Keratinocyte (primary cell): ENCODE measurements around the gene BLNK. TPM values are rescaled to one million over a fixed set of nuclear protein-coding genes. Genes with fewer than 3 reads are reported as not detected.

Experiments
- DNase-seq: peaks from one replicate; pipeline ENCODE4 v3.0.0-alpha.2; 2011; ENCODE audit warnings: low read depth, missing footprints, low spot score
- FAIRE-seq: peaks from 2 replicates; lab custom pipeline; 2011; peaks lifted over from hg19 to GRCh38; lab: Jason Lieb, UNC
- H2AFZ ChIP-seq: 2 replicates; pipeline ENCODE4 v1.6.0; 2012; ENCODE audit warnings: low read length, control low read depth, inconsistent platforms; ENCODE audit not compliant: control insufficient read depth
- H3K27ac ChIP-seq: 2 replicates; pipeline ENCODE4 v1.5.1; 2011; ENCODE audit warnings: low read length; ENCODE audit not compliant: control insufficient read depth, insufficient read depth
- H3K27me3 ChIP-seq: 3 replicates; pipeline ENCODE4 v1.6.0; 2011; ENCODE audit warnings: low read length; ENCODE audit not compliant: control insufficient read depth, insufficient read depth; ENCODE audit errors: extremely low read depth
- H3K36me3 ChIP-seq, 2 experiments: 2 replicates in 1 of 2; 3 replicates in 1 of 2; pipeline ENCODE4 v1.5.1; 2011; ENCODE audit warnings: low read length in 2 of 2, mild to moderate bottlenecking in 1 of 2; ENCODE audit not compliant: control insufficient read depth in 2 of 2, insufficient read depth in 2 of 2; ENCODE audit errors: extremely low read depth in 1 of 2
- H3K4me1 ChIP-seq: 3 replicates; pipeline ENCODE4 v1.5.1; 2011; ENCODE audit warnings: low read length; ENCODE audit not compliant: control insufficient read depth, insufficient read depth; ENCODE audit errors: extremely low read depth
- H3K4me2 ChIP-seq: 3 replicates; pipeline ENCODE4 v1.6.0; 2011; ENCODE audit warnings: low read depth, low read length; ENCODE audit not compliant: control insufficient read depth, insufficient read depth; ENCODE audit errors: extremely low read depth
- H3K4me3 ChIP-seq, 3 experiments: fragments of 200-600 bp in 1 of 3; sonication (generic) in 1 of 3; 2 replicates in 2 of 3; 3 replicates in 1 of 3; pipeline ENCODE4 v1.5.1; 2011 to 2016; ENCODE audit warnings: low read length in 3 of 3, mild to moderate bottlenecking in 3 of 3, control low read depth in 2 of 3, inconsistent platforms in 1 of 3, low read depth in 1 of 3, mixed read lengths in 1 of 3, mixed run types in 1 of 3, moderate library complexity in 1 of 3; ENCODE audit not compliant: control insufficient read depth in 2 of 3, insufficient read depth in 2 of 3; ENCODE audit errors: extremely low read depth in 1 of 3
- H3K79me2 ChIP-seq: 2 replicates; pipeline ENCODE4 v1.6.0; 2012; ENCODE audit warnings: low read length; ENCODE audit not compliant: control insufficient read depth, insufficient read depth
- H3K9ac ChIP-seq: 3 replicates; pipeline ENCODE4 v1.6.0; 2011; ENCODE audit warnings: low read length; ENCODE audit not compliant: control insufficient read depth, insufficient read depth; ENCODE audit errors: extremely low read depth
- H3K9me1 ChIP-seq: 3 replicates; pipeline ENCODE4 v1.6.0; 2011; ENCODE audit warnings: low read length; ENCODE audit not compliant: control insufficient read depth, insufficient read depth; ENCODE audit errors: extremely low read depth
- H3K9me3 ChIP-seq: 2 replicates; pipeline ENCODE4 v1.5.1; 2012; ENCODE audit warnings: low read depth, low read length; ENCODE audit not compliant: control insufficient read depth
- H4K20me1 ChIP-seq: 3 replicates; pipeline ENCODE4 v1.6.0; 2011; ENCODE audit warnings: low read length; ENCODE audit not compliant: control insufficient read depth, insufficient read depth; ENCODE audit errors: extremely low read depth
- EZH2 ChIP-seq: IDR thresholded peaks from one replicate; pipeline ENCODE4 v1.6.1; 2012; ENCODE audit warnings: inconsistent platforms, mild to moderate bottlenecking, low read length, moderate library complexity
- dilution Hi-C: fragments of 300-500 bp; cut with MboI; formaldehyde crosslinking; loops from one replicate; pipeline ENCODE4 v1.7.0; 2020; ENCODE audit warnings: low sequenced_read_pairs; ENCODE audit not compliant: extremely low pct_ligation_motif_present
- polyA plus RNA-seq, 5 experiments: library from polyadenylated mRNA; depleted of rRNA in 3 of 5; stranded (reverse) in 3 of 5; stranded (forward) in 1 of 5; unstranded in 1 of 5; fragments of >200 nt; gene quantifications; 1 replicate in 1 of 5; 2 replicates in 3 of 5; 3 replicates in 1 of 5; pipeline versions ENCODE4 v1.2.1 to v1.2.3, GENCODE V29; 2011 to 2012; ENCODE audit warnings: missing spikeins in 2 of 5, low read depth in 1 of 5, low replicate concordance in 1 of 5
- TF ChIP-seq, protein P1 (sequence below), 3 experiments: IDR thresholded peaks in 1 of 3; conservative IDR thresholded peaks in 1 of 3; optimal IDR thresholded peaks in 1 of 3; 2 replicates in 2 of 3; 3 replicates in 1 of 3; pipeline versions ENCODE3 to v1.5.1; 2011; ENCODE audit warnings: low read length in 3 of 3, mild to moderate bottlenecking in 3 of 3, moderate library complexity in 2 of 3, control low read depth in 1 of 3, inconsistent platforms in 1 of 3; ENCODE audit not compliant: insufficient read depth in 2 of 3; ENCODE audit errors: extremely low read depth in 1 of 3

Gene BLNK
- polyA plus RNA-seq, 1 donor (not counting 4 experiments of a cell fraction or from before 2014, with no cell fraction given) = 2.2 TPM

DNA sequence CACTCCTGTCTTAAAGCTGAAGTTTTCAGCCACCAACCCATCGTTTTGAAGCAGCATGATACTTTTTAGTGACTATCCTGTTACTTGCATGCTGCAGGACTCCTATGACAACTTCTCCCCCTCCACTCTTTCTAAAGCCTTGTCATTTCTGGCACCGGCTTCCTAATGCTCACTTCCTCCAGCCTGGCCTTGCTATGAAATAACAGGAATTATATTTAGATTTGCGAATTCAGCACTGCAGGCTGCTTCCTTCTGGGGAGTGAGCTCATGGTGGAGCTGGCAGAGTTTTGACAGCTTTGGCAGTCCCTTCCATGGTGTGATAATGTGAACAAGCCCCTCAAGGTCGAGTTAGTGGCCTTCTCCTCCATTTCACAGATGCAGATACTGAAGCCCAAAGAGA lies 13.4 kb downstream of the BLNK start:
- dilution Hi-C loops = no loop called here
- no peaks in the 10 kb centered on the region for H4K20me1 ChIP-seq
- no peak overlapping the region for H3K9ac ChIP-seq
- no peak for FAIRE-seq
- no peaks in the 10 kb centered on the region for H3K9me1 ChIP-seq
- H3K4me2 ChIP-seq = no peak overlapping the region
- H3K79me2 ChIP-seq = no peaks in the 10 kb centered on the region
- no peaks in the 10 kb centered on the region for H3K36me3 ChIP-seq
- no peaks in the 10 kb centered on the region for H3K9me3 ChIP-seq
- no peak for DNase-seq
- no peak overlapping the region for H3K27ac ChIP-seq
- H3K27me3 ChIP-seq = no peaks in the 10 kb centered on the region
- no peak for TF ChIP-seq EZH2
- TF ChIP-seq, protein P1, sequence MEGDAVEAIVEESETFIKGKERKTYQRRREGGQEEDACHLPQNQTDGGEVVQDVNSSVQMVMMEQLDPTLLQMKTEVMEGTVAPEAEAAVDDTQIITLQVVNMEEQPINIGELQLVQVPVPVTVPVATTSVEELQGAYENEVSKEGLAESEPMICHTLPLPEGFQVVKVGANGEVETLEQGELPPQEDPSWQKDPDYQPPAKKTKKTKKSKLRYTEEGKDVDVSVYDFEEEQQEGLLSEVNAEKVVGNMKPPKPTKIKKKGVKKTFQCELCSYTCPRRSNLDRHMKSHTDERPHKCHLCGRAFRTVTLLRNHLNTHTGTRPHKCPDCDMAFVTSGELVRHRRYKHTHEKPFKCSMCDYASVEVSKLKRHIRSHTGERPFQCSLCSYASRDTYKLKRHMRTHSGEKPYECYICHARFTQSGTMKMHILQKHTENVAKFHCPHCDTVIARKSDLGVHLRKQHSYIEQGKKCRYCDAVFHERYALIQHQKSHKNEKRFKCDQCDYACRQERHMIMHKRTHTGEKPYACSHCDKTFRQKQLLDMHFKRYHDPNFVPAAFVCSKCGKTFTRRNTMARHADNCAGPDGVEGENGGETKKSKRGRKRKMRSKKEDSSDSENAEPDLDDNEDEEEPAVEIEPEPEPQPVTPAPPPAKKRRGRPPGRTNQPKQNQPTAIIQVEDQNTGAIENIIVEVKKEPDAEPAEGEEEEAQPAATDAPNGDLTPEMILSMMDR (optimal IDR thresholded peaks at IDR 0.05 in 1 of 3, IDR thresholded peaks at IDR 0.05 in 1 of 3, conservative IDR thresholded peaks at IDR 0.05 in 1 of 3; ENCODE audit: extremely low read depth in 1 of 3, insufficient read depth in 2 of 3, low read length in 3 of 3) = no peak
- H3K4me1 ChIP-seq = no peaks in the 10 kb centered on the region
- no peak overlapping the region for H3K4me3 ChIP-seq
- no peak overlapping the region for H2AFZ ChIP-seq

DNA sequence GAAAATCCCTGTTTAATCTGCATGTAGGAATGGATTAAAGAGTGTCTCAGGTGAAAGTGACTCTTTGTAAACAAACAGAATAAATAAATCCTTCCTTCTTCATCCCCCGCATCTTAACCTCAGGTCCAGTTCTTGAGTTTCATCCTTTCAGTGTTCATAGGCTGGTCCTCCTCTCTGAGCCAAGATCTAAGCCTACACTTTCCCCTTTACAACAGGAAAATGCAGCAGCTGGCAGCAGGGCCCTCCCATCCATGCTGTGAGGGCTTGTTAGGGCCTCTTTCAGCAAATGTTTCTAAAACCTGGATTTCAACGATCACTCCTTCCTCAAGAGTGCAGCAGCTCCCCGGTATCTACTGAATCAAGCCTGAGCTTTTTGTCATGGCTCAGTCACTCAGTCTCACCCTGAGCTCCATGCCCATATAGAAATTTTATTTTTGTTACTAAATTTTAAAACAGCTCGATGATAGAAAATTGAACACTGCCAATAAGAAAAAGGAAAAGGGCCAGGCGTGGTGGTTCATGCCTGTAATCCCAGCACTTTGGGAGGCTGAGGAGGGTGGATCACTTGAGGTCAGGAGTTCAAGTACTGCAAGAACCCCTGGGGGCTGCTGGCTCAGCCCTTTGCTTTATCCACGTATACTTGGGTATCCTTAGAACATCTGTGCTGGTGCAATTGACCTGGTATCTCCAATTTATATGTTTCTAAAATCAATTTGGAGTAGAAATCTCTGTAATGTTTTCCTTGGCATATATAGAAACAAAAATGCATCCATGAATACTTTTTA lies 15.6 kb downstream of the BLNK start:
- dilution Hi-C loops = no loop called here
- Histone ChIP-seq H3K27ac (no peak overlapping the region), H2AFZ (no peak overlapping the region), H3K36me3 (no peaks in the 10 kb centered on the region), H3K4me2 (no peak overlapping the region), H3K4me3 (no peak overlapping the region), H3K4me1 (no peaks in the 10 kb centered on the region), H4K20me1 (no peaks in the 10 kb centered on the region), H3K9me3 (no peaks in the 10 kb centered on the region), H3K27me3 (no peaks in the 10 kb centered on the region), H3K9me1 (no peaks in the 10 kb centered on the region), H3K79me2 (no peaks in the 10 kb centered on the region), H3K9ac (no peak overlapping the region)
- FAIRE-seq (no peak), DNase-seq (no peak)
- TF ChIP-seq, protein P1 (optimal IDR thresholded peaks at IDR 0.05 in 1 of 3, IDR thresholded peaks at IDR 0.05 in 1 of 3, conservative IDR thresholded peaks at IDR 0.05 in 1 of 3; ENCODE audit: extremely low read depth in 1 of 3, insufficient read depth in 2 of 3, low read length in 3 of 3) = no peak
- TF ChIP-seq EZH2 = no peak
